Measurements from ENCODE around the gene SMYD5. TPM values are rescaled to one million over a fixed set of nuclear protein-coding genes. Genes with fewer than 3 reads are reported as not detected.

SMYD5 gene
- total and polyA plus RNA-seq, 2 donors (not counting 3 experiments of a cell fraction or from before 2014, with no cell fraction given): 16.2 to 31.7 TPM

DNA sequence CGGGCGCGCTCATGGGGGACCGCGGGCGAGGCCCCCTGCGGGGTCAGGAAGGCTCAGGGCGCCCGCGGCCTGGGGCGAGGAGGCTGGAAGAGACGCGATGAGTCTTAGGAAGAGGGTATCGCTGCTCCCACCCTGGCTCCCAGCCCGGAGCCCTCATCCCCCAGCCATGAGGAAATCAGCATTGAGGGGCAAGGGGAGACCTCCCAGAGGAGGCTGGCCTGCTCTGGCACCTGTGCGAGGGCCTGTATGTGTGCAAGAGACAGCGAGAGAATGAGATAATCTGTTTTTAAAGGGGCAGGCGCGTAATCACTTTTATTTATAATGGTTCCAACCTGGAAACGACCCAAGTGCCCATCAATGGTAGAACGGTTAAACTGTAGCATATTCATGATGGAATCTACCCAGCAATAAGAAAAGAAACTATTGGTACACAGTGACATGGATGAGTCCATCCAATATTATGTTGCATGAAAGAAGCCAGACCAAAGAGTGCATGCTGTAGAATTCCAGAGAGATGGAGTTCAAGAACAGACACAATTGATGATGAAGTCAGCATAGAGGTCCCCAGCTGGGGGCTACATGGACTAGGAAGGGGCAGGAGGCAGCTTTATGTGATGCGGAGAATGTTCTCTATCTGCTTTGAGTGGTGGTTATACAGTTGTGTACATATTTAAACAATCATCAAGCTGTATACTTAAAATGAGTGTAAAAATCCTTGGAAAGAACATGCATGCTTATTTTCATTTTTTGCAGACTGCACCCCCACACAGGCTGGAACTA, 55.8 kb downstream of the SMYD5 start:
- no peak overlapping the region for H3K9ac ChIP-seq (replicated peaks; ENCODE audit: extremely low read depth, insufficient read depth, low read length)
- no peaks in the 10 kb centered on the region for H3K9me3 ChIP-seq (replicated peaks; ENCODE audit: control insufficient read depth, insufficient read depth, low read length)
- H3K79me2 ChIP-seq (ENCODE audit: control insufficient read depth, insufficient read depth, low read length): no peaks in the 10 kb centered on the region
- no TSS peak for BruUV-seq (replicated peaks)
- CTCF ChIA-PET: interaction anchor here (1.2 kb wide), 1 partner anchor 20 kb away, joined by 4 read pairs; no protein-coding TSS in a partner anchor
- no peak overlapping the region for H2AFZ ChIP-seq (ENCODE audit: low read depth, low read length)
- peaks cover 43 to 48% of the 10 kb centered on the region in 2 experiments for H3K27me3 ChIP-seq (ENCODE audit: control insufficient read depth in 2 of 2, insufficient read depth in 2 of 2, low read length in 2 of 2)
- H3K9me1 ChIP-seq (replicated peaks; ENCODE audit: control insufficient read depth, extremely low read depth, insufficient read depth, low read length): no peaks in the 10 kb centered on the region
- H3K4me2 ChIP-seq (ENCODE audit: insufficient read depth, low read length): no peak overlapping the region
- H3K27ac ChIP-seq (ENCODE audit: insufficient read depth, low read depth, low read length): no peak overlapping the region
- DNase-seq (ENCODE audit: low read depth, low spot score) (no peak), FAIRE-seq (no peak)
- intact Hi-C loops (cut with micrococcal nuclease): no loop called here
- H3K4me1 ChIP-seq (ENCODE audit: control insufficient read depth, extremely low read depth, insufficient read depth, low read length): no peaks in the 10 kb centered on the region
- dilution Hi-C loops (cut with MboI; ENCODE audit: extremely low pct_ligation_motif_present, low sequenced_read_pairs): no loop called here
- POLR2A ChIA-PET: no interaction called here
- no peaks in the 10 kb centered on the region for H3K36me3 ChIP-seq (ENCODE audit: control insufficient read depth in 2 of 2, extremely low read depth in 1 of 2, insufficient read depth in 2 of 2, low read length in 2 of 2)
- no peaks in the 10 kb centered on the region for H4K20me1 ChIP-seq (replicated peaks; ENCODE audit: control insufficient read depth, extremely low read depth, insufficient read depth, low read length)
- no peak for TF ChIP-seq FOS (IDR thresholded peaks at IDR 0.05; ENCODE audit: borderline replicate concordance, insufficient read depth, low read length)
- TF ChIP-seq, protein P1, sequence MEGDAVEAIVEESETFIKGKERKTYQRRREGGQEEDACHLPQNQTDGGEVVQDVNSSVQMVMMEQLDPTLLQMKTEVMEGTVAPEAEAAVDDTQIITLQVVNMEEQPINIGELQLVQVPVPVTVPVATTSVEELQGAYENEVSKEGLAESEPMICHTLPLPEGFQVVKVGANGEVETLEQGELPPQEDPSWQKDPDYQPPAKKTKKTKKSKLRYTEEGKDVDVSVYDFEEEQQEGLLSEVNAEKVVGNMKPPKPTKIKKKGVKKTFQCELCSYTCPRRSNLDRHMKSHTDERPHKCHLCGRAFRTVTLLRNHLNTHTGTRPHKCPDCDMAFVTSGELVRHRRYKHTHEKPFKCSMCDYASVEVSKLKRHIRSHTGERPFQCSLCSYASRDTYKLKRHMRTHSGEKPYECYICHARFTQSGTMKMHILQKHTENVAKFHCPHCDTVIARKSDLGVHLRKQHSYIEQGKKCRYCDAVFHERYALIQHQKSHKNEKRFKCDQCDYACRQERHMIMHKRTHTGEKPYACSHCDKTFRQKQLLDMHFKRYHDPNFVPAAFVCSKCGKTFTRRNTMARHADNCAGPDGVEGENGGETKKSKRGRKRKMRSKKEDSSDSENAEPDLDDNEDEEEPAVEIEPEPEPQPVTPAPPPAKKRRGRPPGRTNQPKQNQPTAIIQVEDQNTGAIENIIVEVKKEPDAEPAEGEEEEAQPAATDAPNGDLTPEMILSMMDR (IDR thresholded peaks at IDR 0.05; ENCODE audit: extremely low read depth in 1 of 2, insufficient read depth in 1 of 2, low read depth in 1 of 2, low read length in 2 of 2): no peak
- TF ChIP-seq MYC (IDR thresholded peaks at IDR 0.05; ENCODE audit: low read depth, low read length): no peak
- TF ChIP-seq GATA2 (IDR thresholded peaks at IDR 0.05; ENCODE audit: insufficient read depth, insufficient read length, low read depth, low read length): no peak
- no peak for TF ChIP-seq EZH2 (IDR thresholded peaks at IDR 0.05; ENCODE audit: borderline replicate concordance, low read depth, low read length, severe bottlenecking)
- TF ChIP-seq MAX (IDR thresholded peaks at IDR 0.05; ENCODE audit: insufficient read depth, insufficient read length): no peak
- TF ChIP-seq POLR2A (IDR thresholded peaks at IDR 0.05; ENCODE audit: low read depth, low read length): no peak
- no peak for TF ChIP-seq POLR2AphosphoS5 (IDR thresholded peaks at IDR 0.05; ENCODE audit: insufficient read depth, low read depth, low read length)
- H3K4me3 ChIP-seq (replicated peaks in 1 of 3; ENCODE audit: insufficient read depth in 1 of 3, low read depth in 1 of 3, low read length in 3 of 3): no peak overlapping the region
